ENCODE data around the gene PNPLA8.

GRCh38 chr7:108498481-108498880 lies 27.5 kb downstream of the PNPLA8 start:
- TF ChIP-seq CTCF (IDR thresholded peaks at IDR 0.05; ENCODE audit: low read length) (no peak), EZH2 (optimal IDR thresholded peaks at IDR 0.05; ENCODE audit: low read depth, low read length) (no peak)

Data from MM.1S (cell line).